Mucosa of gallbladder (tissue), 1 donor: ENCODE measurements around the gene TRAPPC3L. TPM values are rescaled to one million over a fixed set of nuclear protein-coding genes. Genes with fewer than 3 reads are reported as not detected.
"Not testable (repeated sequence)": the region's sequence is repeated elsewhere in the genome, so short reads cannot be mapped to it uniquely, and the experiment has no call there.

Experiments used
- DNase-seq: peaks from one replicate; pipeline ENCODE4 v3.0.0-alpha.2; 2020; ENCODE audit warnings: low spot score
- total RNA-seq: library from RNA; stranded (reverse); gene quantifications from one replicate; pipeline ENCODE4 v1.2.1, GENCODE V29; 2021
- donor health status: DM: no; HTN: no; CAD: no.

TRAPPC3L gene
- total RNA-seq, 1 donor from 2014 or later, result not detected

DNA sequence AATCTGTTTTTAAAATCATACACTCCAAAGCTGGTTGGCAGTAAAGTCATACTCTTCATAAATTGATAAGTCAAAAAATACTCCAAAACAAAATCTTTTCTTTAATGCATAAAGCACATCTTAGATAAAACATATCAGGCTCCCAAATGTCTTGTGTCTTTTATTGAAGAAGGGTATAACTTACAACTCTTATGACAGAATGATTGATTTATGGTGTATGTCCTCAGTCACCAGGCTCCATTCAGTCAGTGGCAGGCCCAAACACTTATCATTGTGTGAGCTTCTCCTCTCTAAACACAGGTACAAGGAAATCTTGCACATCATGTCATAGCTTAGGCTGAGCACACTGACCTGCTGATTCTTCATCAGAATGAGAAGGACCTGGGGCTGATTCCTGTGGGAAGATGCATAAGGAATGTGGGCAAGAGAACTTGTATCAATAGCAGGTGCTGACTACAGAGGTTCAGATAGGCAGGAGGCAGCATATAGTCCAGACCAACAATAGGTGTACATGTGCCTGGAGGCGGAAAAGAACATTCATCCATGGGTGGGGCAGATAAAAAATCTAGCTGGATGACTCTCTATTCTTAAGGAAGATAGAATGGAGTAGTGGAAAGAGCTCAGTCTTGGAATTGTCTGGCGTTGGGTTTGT is 32.1 kb downstream of the TRAPPC3L start:
- no peak for DNase-seq

- no peak for DNase-seq
These were observed 32.8 kb downstream of the TRAPPC3L start for GRCh38 chr6:116512734-116513133.

GRCh38 chr6:116512111-116512559 is 33.3 kb downstream of the TRAPPC3L start:
- no peak for DNase-seq

GRCh38 chr6:116511424-116512110 is 33.9 kb downstream of the TRAPPC3L start, which contains the start of gene CALHM5:
Gene CALHM5, plus strand, starts transcription at chr6:116511639. Its CDS starts 58 bp downstream, at chr6:116511697.
- peak; percentile 18 for DNase-seq

DNA sequence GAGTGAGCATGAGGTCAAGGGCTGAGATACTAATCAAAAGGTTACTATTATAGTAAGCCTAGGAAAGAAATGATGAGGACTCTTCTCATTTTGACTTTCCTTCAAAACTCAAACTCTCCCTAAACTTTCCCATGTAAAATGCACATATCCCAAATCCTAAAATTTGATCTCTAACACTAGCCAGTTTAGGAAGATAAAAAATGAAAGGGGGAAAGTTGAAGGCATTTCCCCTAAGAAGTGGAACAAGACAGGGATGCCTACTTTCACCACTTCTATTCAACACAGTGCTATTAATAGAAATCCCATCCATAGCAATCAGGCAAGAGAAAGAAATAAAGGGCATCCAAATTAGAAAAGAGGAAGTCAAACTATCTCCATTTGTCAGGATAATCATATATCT is 37.0 kb downstream of the TRAPPC3L start:
- no peak for DNase-seq

GRCh38 chr6:116507324-116507723 is 38.2 kb downstream of the TRAPPC3L start:
- no peak for DNase-seq

DNA sequence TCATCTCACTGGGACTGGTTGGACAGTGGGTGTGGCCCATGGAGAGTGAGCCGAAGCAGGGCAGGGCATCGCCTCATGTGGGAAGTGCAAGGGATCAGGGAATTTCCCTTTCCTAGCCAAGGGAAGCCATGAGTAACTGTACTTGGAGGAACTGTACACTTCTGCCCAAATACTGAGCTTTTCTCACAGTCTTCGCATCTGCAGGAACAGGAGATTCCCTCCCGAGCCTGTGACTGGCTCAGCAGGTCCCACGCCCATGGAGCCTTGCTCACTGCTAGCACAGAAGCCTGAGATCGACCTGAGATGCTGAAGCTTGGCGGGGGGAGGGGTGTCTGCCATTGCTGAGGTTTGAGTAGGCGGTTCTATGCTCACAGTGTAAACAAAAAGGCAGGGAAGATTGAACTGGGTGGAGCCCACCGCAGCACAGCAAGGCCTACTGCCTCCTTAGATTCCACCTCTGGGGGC is 44.5 kb downstream of the TRAPPC3L start:
- peak; percentile 38 for DNase-seq

DNA sequence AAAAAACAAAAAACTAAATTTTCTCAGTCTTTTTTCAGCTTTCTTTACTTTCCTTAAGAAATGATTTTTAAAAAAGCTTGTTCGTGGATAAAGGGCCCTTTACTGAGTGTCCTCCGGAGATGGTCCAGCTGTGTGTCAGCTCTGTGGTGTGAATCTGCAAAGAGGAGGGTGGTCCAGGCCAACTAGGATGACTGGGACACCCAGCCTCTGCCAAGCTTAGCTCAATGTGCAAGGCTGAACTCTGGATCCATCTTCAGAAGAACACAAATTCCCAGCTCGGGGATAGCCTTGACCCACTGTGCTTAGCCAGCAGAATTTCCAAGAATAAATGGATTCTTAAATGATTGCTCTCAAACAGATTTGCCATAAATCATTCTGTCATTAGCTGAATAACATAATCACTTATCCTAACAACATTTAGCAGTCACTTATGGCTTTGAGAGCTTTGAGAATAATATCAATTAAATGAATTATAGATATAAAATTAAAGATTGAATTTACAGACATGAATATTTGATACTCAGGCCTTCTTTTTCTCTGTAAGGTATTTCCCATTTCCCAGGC is 48.3 kb downstream of the TRAPPC3L start:
- DNase-seq, result no peak

GRCh38 chr6:116495161-116495560 is 50.3 kb downstream of the TRAPPC3L start:
- DNase-seq, result not testable (repeated sequence)

DNA sequence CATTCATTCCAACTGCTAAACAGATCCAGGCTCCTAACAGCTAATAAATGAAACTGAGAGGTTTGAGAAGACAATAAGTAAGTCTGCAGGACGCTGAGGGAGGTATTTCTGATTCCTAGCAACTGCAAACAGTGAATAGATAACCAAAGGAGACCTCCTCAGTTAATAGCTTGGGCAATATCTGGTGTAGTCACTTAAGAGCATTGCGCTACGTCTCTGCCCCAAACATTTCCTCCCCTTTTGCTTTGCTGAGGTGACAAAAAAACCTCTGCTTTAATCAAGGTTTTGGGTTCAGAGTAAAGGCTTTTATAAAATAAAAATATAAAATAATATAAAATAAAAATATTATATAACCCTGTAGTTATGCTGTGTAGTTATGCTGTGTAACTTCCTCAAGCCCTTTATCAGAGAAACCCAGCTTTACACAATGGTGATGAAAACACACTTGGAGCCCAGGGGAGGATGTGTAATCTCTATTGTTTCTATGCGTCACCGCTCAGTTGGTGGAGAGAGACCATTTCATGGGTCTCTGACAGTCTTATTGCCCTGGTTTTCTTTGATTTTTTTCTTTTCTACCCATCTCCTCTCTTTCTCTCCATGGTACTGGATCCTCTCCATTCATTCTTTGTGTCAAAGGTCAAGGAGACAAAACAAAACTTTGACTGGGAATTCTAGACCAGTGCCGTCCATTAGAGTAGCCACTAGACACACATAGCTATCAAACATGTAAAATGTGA is 53.0 kb downstream of the TRAPPC3L start:
- no peak for DNase-seq

- no peak for DNase-seq
These were observed 53.7 kb downstream of the TRAPPC3L start for GRCh38 chr6:116491610-116492330.

- no peak for DNase-seq
These were observed 59.8 kb downstream of the TRAPPC3L start for GRCh38 chr6:116485559-116486184.

DNA sequence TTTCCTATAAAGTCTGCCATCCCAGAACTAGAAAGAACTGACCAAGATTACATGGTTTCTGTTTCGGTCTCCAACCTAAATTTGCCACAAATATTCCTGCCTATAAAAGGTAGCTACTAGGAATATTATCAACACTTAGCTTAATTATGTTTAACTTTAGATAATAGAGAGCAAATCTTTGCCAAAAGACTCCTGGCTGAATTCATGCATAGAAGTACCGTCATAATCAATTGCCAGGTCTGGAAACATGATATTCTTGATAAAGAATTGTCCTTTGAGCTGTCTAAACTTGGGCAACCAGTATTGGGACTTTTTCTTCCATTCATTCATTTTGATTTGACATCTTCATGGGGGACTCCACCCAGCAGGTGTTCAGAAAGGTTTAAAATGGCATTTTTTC is 61.9 kb downstream of the TRAPPC3L start:
- DNase-seq, result no peak

DNA sequence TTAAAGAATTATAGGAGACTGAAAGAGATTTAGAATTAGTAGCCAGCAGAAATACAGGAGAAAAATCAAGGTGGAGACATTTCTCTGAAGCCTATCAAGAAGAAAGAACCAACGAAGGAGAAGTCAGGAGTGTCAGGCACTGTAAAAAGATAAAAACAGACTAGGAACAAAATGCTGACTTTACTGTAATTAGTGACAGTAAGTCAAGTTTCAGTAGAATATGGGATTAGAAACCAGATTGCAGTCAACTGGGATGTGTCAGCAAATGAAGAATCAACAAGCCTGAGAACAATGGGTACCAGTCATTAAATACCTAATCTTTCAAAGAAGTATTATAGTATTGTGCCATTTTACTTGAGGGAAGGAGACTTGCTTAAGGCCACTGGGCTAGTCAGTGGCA is 62.7 kb downstream of the TRAPPC3L start:
- no peak for DNase-seq

- no peak for DNase-seq
These were observed 69.3 kb downstream of the TRAPPC3L start for GRCh38 chr6:116476002-116476678.

DNA sequence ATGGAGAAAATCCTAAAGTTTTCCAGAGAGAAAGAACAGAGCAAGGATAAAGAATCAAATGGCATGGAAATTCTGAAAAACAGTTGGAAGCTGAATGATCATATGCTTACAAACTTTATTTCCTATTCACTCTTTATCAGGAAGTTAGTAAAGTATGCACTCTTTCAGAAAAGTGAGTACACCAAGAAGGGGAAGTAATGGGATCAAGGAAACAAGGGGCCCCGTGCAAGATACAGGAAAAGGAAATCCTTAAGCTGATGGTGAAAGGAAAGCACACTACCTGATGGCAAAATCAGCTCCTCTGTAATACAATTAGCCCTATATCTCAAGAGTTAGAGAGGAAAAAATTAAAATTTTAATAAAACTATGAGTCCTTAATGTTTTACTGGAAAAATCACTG is 70.3 kb downstream of the TRAPPC3L start:
- no peak for DNase-seq

DNA sequence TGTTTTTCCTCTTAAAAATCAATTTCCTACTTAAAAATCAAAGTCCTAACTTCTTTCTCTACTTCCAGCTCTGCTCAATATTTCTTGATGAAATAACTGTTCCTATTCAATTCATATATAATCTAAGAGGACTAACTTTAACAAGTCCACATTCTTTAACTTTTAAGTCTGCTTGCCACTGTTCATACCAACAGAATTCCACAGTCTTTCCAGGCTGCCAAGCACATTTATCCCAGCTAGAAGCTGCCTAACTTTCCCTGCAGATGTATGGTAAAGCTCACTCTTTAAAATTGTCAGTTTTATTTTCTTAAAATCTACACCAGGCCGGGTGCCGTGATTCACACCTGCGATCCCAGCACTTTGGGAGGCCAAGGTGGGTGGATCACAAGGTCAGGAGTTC is 72.8 kb downstream of the TRAPPC3L start:
- DNase-seq, result no peak

- DNase-seq, result no peak
These were observed 74.0 kb downstream of the TRAPPC3L start for GRCh38 chr6:116471531-116471930.

DNA sequence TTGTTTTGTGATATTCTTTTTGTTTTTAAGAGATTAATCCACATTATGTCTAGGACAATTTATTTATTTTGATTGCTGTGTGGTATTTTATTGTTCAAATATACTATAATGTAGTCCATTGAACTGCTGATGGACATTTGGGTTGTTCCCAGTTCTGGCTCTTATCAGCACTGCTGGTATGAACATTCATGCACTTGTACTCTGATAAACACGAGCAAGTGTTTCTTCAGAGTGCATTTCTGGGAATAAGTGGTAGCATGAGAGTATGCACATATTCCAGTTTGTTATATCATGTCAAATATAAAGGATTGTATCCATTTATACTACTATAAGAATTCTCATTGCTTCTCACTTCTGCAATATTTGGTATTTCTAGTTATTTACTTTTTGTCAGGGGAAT is 77.2 kb downstream of the TRAPPC3L start:
- DNase-seq, result no peak

DNA sequence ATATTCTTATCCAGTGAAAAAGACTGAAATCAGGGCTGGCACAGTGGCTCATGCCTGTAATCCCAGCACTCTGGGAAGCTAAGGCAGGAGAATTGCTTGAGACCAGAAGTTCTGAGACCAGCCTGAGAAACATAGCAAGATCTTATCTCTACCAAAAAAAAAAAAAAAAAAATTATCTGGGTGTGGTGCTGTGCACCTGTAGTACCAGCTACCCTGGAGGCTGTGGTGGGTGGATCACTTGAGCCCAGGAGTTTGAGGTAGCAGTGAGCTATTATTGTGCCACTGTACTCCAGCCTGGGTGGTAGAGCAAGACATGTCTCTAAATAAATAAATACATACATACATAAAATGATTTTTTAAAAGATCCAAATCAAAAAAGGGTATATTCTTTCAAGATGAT is 78.0 kb downstream of the TRAPPC3L start:
- DNase-seq, result no peak

DNA sequence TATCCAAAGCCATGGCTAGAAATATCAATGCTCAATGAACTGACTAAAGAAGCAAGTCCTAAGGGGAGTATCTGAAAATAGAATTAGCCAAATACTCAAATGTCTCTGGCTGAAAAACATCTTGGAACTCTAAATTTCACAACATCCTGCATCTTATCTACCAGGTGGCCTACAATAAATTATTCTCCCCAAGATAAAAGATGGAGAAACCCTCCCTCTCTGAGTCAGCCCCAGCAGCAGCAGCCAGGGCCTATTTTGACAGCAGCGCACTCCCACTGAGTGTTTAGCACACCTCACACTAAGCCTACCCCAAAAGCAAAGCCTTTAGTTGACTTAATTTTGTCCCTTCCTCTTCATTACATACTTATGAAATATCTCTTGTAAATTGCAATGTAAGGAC is 78.4 kb downstream of the TRAPPC3L start:
- no peak for DNase-seq
